ENCODE data around the gene HERPUD2. TPM values are rescaled to one million over a fixed set of nuclear protein-coding genes. Genes with fewer than 3 reads are reported as not detected.
"Not testable (repeated sequence)": the region's sequence is repeated elsewhere in the genome, so short reads cannot be mapped to it uniquely, and the experiment has no call there.

Gene HERPUD2
- total RNA-seq, 1 experiment from 2014 or later = 36.4 TPM

DNA sequence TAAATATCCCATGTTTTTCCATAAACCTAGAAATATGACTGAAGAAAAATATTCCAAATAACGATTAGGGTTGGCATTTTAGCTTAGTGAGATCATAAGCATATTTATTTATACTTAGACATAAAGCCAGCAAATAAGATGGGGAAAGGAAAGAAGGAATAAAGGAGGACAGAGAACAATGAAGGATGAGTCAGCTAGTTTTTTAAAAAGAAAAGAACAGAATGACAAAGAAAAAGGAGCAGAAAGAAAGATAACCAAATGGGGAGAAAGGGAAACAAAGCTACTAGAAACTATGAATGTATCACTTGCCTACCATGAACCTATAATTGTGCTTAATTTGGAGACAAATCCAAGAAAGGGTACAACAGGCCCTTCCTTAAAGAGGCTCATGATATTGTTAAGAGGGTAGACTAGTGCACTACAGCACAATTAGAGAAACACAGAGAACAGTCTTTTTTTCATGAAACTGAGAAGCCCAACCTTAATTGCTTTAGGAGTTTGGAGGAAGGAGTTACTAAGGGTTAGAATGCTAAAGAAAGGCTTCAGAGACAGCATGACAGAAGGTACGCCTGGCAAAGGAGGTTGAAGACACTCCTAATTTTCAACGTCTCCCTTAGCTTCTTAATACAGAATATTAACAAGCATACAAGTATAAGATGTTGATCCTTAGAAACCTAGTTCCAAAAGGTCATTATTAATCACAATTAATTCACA is 23.9 kb downstream of the HERPUD2 start:
- POLR2A ChIA-PET = no interaction called here
- no peak for DNase-seq (ENCODE audit: low read depth, low spot score)
- intact Hi-C loops (cut with micrococcal nuclease; ENCODE audit: unreplicated experiment) = no loop called here
- in situ Hi-C loops (cut with HindIII; ENCODE audit: low pct_unique_long_range_greater_than_20kb, low sequenced_read_pairs) = no loop called here
- peaks cover 2% of the 10 kb centered on the region; the same call in 1 of the 2 replicates for H3K36me3 ChIP-seq (ENCODE audit: control insufficient read depth, insufficient read depth, low read length)
- H3K27me3 ChIP-seq (ENCODE audit: control insufficient read depth, insufficient read depth, low read length) = no peaks in the 10 kb centered on the region
- no TSS peak for BruUV-seq (replicated peaks)
- no peak for ATAC-seq
- no peak overlapping the region for H3K27ac ChIP-seq (ENCODE audit: low read length)
- no peak for TF ChIP-seq POLR2AphosphoS5 (IDR thresholded peaks at IDR 0.05; ENCODE audit: low read depth, low read length)
- TF ChIP-seq SIN3A (IDR thresholded peaks at IDR 0.05; ENCODE audit: borderline replicate concordance, insufficient read depth, low read depth, low read length) = no peak
- no peak for TF ChIP-seq TCF7L2 (IDR thresholded peaks at IDR 0.05; ENCODE audit: low read depth, low read length)
- TF ChIP-seq, protein P1, sequence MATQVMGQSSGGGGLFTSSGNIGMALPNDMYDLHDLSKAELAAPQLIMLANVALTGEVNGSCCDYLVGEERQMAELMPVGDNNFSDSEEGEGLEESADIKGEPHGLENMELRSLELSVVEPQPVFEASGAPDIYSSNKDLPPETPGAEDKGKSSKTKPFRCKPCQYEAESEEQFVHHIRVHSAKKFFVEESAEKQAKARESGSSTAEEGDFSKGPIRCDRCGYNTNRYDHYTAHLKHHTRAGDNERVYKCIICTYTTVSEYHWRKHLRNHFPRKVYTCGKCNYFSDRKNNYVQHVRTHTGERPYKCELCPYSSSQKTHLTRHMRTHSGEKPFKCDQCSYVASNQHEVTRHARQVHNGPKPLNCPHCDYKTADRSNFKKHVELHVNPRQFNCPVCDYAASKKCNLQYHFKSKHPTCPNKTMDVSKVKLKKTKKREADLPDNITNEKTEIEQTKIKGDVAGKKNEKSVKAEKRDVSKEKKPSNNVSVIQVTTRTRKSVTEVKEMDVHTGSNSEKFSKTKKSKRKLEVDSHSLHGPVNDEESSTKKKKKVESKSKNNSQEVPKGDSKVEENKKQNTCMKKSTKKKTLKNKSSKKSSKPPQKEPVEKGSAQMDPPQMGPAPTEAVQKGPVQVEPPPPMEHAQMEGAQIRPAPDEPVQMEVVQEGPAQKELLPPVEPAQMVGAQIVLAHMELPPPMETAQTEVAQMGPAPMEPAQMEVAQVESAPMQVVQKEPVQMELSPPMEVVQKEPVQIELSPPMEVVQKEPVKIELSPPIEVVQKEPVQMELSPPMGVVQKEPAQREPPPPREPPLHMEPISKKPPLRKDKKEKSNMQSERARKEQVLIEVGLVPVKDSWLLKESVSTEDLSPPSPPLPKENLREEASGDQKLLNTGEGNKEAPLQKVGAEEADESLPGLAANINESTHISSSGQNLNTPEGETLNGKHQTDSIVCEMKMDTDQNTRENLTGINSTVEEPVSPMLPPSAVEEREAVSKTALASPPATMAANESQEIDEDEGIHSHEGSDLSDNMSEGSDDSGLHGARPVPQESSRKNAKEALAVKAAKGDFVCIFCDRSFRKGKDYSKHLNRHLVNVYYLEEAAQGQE (IDR thresholded peaks at IDR 0.05; ENCODE audit: insufficient read depth in 1 of 2, low read depth in 2 of 2, low read length in 1 of 2) = no peak
- TF ChIP-seq, protein P2, sequence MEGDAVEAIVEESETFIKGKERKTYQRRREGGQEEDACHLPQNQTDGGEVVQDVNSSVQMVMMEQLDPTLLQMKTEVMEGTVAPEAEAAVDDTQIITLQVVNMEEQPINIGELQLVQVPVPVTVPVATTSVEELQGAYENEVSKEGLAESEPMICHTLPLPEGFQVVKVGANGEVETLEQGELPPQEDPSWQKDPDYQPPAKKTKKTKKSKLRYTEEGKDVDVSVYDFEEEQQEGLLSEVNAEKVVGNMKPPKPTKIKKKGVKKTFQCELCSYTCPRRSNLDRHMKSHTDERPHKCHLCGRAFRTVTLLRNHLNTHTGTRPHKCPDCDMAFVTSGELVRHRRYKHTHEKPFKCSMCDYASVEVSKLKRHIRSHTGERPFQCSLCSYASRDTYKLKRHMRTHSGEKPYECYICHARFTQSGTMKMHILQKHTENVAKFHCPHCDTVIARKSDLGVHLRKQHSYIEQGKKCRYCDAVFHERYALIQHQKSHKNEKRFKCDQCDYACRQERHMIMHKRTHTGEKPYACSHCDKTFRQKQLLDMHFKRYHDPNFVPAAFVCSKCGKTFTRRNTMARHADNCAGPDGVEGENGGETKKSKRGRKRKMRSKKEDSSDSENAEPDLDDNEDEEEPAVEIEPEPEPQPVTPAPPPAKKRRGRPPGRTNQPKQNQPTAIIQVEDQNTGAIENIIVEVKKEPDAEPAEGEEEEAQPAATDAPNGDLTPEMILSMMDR (IDR thresholded peaks at IDR 0.05) = no peak
- no peaks in the 10 kb centered on the region for H3K4me1 ChIP-seq (ENCODE audit: control insufficient read depth, insufficient read depth, low read length)
- CTCF ChIA-PET = no interaction called here
- no peaks in the 10 kb centered on the region for H3K9me3 ChIP-seq (ENCODE audit: control insufficient read depth, insufficient read depth, low read depth, low read length)
- no peak overlapping the region for H3K4me3 ChIP-seq (ENCODE audit: low read depth in 2 of 2, low read length in 2 of 2)

DNA sequence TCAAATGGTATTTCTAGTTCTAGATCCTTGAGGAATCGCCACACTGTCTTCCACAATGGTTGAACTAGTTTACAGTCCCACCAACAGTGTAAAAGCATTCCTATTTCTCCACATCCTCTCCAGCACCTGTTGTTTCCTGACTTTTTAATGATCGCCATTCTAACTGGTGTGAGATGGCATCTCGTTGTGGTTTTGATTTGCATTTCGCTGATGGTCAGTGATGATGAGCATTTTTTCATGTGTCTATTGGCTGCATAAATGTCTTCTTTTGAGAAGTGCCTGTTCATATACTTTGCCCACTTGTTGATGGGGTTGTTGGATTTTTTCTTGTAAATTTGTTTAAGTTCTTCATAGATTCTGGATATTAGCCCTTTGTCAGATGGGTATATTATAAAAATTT is 34.5 kb downstream of the HERPUD2 start:
- H3K27me3 ChIP-seq (ENCODE audit: control insufficient read depth, insufficient read depth, low read length); in situ Hi-C loops (cut with HindIII; ENCODE audit: low pct_unique_long_range_greater_than_20kb, low sequenced_read_pairs); H3K9me3 ChIP-seq (ENCODE audit: control insufficient read depth, insufficient read depth, low read depth, low read length); CTCF ChIA-PET; DNase-seq (ENCODE audit: low read depth, low spot score); H3K36me3 ChIP-seq (ENCODE audit: control insufficient read depth, insufficient read depth, low read length); POLR2A ChIA-PET; H3K4me3 ChIP-seq (ENCODE audit: low read depth in 2 of 2, low read length in 2 of 2); H3K27ac ChIP-seq (ENCODE audit: low read length); intact Hi-C loops (cut with micrococcal nuclease; ENCODE audit: unreplicated experiment); ATAC-seq; H3K4me1 ChIP-seq (ENCODE audit: control insufficient read depth, insufficient read depth, low read length): not testable (repeated sequence)
- TSS peak; percentile 14 for BruUV-seq (replicated peaks)

DNA sequence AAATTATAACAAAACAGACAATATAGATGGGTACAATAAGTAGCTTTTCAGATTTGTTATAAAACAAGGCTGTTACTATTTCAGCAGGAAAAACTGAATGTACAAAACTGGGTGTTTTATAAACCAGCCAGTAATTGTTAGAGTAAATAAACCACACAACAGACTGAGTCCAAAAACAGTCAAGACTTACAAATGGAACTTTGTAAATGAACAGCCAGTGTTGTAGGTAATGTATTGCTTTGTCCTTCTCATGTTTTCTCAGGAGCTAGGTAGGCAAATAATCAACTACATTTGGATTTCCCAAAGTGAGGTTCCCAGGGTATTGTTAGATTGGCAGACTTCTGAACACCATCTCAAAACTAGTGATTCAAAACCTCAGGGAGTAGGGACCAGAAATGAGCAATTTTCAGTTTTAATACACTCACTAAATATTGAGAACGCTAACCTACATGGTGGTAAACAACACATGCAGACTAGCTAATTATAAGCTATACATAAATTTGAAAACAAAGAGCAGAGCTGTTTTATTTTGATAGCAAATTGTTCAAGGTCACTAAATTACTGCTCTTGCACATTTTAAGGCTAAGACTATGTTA is 36.2 kb downstream of the HERPUD2 start:
- no peak for TF ChIP-seq TCF7L2 (IDR thresholded peaks at IDR 0.05; ENCODE audit: low read depth, low read length)
- TF ChIP-seq, protein P2 (IDR thresholded peaks at IDR 0.05) = no peak
- TF ChIP-seq SIN3A (IDR thresholded peaks at IDR 0.05; ENCODE audit: borderline replicate concordance, insufficient read depth, low read depth, low read length) = no peak
- no peak for TF ChIP-seq POLR2AphosphoS5 (IDR thresholded peaks at IDR 0.05; ENCODE audit: low read depth, low read length)
- TF ChIP-seq, protein P1 (IDR thresholded peaks at IDR 0.05; ENCODE audit: insufficient read depth in 1 of 2, low read depth in 2 of 2, low read length in 1 of 2) = no peak
- intact Hi-C loops (cut with micrococcal nuclease; ENCODE audit: unreplicated experiment) (no loop called here), in situ Hi-C loops (cut with HindIII; ENCODE audit: low pct_unique_long_range_greater_than_20kb, low sequenced_read_pairs) (no loop called here)
- H3K27me3 ChIP-seq (ENCODE audit: control insufficient read depth, insufficient read depth, low read length) = no peaks in the 10 kb centered on the region
- H3K27ac ChIP-seq (ENCODE audit: low read length) = no peak overlapping the region
- ChIA-PET POLR2A (interaction anchor here (0.7 kb wide), 1 partner anchor 20 kb away, joined by 3 read pairs; no protein-coding TSS in a partner anchor), CTCF (interaction anchor here (0.6 kb wide), 1 partner anchor 185 kb away, joined by 3 read pairs; no protein-coding TSS in a partner anchor)
- no peaks in the 10 kb centered on the region for H3K9me3 ChIP-seq (ENCODE audit: control insufficient read depth, insufficient read depth, low read depth, low read length)
- H3K4me3 ChIP-seq (ENCODE audit: low read depth in 2 of 2, low read length in 2 of 2) = no peak overlapping the region
- H3K4me1 ChIP-seq (ENCODE audit: control insufficient read depth, insufficient read depth, low read length) = no peaks in the 10 kb centered on the region
- H3K36me3 ChIP-seq (ENCODE audit: control insufficient read depth, insufficient read depth, low read length) = no peaks in the 10 kb centered on the region
- no peak for DNase-seq (ENCODE audit: low read depth, low spot score)
- no TSS peak for BruUV-seq (replicated peaks)
- ATAC-seq = no peak

Measured in Panc1 (cell line).